HG03159 (cell line): ENCODE results near the gene REPS1.

Experiments
- ATAC-seq: cut with Tn5 transposase; IDR thresholded peaks from one replicate; pipeline ENCODE4 v1.9.1; 2021; ENCODE audit warnings: mild to moderate bottlenecking, moderate library complexity; ENCODE audit not compliant: unreplicated experiment

Gene REPS1

DNA sequence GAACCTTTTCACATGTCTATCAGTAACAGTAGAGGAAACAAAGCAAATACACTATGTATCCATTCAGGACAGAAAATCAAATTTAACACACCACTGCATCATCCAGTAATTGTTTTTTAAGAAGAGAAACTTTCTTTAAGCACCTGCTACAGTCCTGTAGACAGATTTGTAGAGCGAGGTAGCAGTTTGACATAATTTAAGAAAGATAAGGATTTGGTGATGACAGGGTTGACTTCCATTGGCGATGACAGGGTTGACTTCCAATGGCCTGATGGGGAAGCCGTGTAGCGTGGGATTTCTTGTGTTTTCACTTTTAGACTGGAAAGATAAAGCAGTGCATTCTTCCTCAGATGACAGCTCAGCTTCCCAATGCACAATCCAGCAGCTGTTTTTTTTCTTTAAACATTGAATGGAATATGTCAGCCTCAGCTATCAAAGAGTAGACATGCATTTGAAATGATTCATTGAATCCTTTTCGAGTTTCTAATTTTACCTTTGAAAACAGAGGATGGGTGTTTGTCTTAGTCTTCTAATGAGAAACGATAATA is 123.6 kb downstream of the REPS1 start:
- no peak for ATAC-seq

DNA sequence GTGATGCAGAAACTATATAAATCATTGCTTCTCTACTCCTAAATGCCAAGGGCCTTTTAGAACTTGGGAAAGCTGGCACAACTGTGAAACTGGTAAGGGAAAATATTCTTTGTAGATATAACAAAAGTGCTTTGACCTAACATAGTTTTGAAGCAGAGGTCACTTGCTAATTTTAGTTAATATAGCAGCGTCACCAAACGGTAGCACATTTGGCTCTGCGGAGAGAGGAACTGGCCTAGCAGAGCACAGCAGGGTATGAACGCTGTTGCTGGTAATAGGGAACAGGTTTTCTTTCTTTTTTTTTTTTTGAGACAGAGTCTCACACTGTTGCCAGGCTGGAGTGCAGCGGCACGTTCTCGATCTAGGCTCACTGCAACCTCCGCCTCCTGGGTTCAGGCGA is 124.7 kb downstream of the REPS1 start:
- no peak for ATAC-seq

DNA sequence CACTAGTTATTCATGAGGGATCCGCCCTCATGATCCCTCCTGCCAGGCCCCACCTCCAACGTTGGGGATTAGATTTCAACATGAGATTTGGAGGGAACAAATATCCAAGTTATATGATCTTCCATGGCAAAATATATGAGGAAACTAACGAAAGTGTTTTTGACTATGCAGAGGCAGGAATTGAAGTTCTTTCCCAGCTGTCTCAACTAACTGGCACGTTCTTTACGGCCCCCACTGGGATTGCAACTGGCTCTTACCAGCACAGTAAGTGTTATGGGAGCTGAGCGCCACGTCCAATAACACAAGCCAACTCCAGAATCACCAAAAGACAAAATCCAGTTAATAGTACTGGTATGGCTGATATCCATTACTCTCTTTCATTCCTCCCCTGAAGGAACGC is 125.6 kb downstream of the REPS1 start:
- no peak for ATAC-seq

GRCh38 chr6:138857775-138858174 is 130.3 kb downstream of the REPS1 start:
- ATAC-seq = no peak

DNA sequence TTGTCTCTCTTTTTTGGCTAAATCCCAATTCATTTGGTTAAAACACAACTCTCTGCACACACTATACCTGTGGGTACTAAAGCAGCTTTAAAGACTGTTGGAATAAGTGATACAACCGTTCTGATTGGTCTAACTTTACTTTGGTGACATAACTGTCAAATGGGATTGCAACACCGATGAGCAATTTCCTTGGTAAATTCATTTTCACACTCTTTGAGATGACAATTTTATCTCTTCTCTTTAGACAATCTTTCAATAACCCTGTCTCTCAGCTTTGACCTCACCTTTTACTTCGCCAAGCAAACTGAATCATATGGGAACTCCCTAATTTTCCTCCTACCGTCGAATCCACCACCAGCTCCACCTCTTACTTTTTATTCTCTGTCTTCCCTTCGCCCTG is 131.4 kb downstream of the REPS1 start:
- ATAC-seq = no peak
